T-cell (primary cell): ENCODE measurements around the gene FANCI. TPM values are rescaled to one million over a fixed set of nuclear protein-coding genes. Genes with fewer than 3 reads are reported as not detected.
"Not testable (repeated sequence)": the region's sequence is repeated elsewhere in the genome, so short reads cannot be mapped to it uniquely, and the experiment has no call there.

Experiments
- ATAC-seq, 4 experiments: fragments of 200-7000 bp in 3 of 4; fragments of 150-1000 bp in 1 of 4; cut with Tn5 transposase; replicated peaks in 1 of 4; 1 replicate in 3 of 4; 2 replicates in 1 of 4; pipeline ENCODE4 v1.10.0; 2021; ENCODE audit warnings: moderate library complexity in 3 of 4, mild to moderate bottlenecking in 2 of 4, moderate number of reproducible peaks in 1 of 4
- CTCF ChIA-PET, 2 donors: fragments of 300-600 bp; sonication (Branson Sonifier 250); formaldehyde crosslinking; loops; one replicate each; lab custom pipeline; 2022; ENCODE audit warnings: antibody characterized with exemption in 2 of 2; lab: Charles Lee
- POLR2A ChIA-PET, 2 donors: fragments of 300-600 bp; sonication (Branson Sonifier 250); formaldehyde crosslinking; loops; one replicate each; lab custom pipeline; 2022; ENCODE audit warnings: antibody characterized with exemption in 2 of 2; lab: Charles Lee
- DNase-seq, 35 experiments: peaks; one replicate each; pipeline versions ENCODE4 v3.0.0 to v3.0.0-alpha.2; 2013 to 2023
- H3K27ac ChIP-seq: one replicate; pipeline ENCODE4 v1.5.1; 2013; ENCODE audit warnings: low read length
- H3K27me3 ChIP-seq, 2 experiments: replicated peaks in 1 of 2; 1 replicate in 1 of 2; 2 replicates in 1 of 2; pipeline versions ENCODE4 v1.6.1 to v1.7.0; 2013; ENCODE audit warnings: low read length in 1 of 2, mixed read lengths in 1 of 2; ENCODE audit not compliant: control insufficient read depth in 2 of 2, insufficient read depth in 2 of 2; ENCODE audit errors: extremely low read depth in 1 of 2
- H3K36me3 ChIP-seq, 2 donors: 1 replicate in 1 of 2; 2 replicates in 1 of 2; pipeline versions ENCODE4 v1.6.1 to v1.7.0; 2013; ENCODE audit warnings: low read length in 1 of 2; ENCODE audit not compliant: control insufficient read depth in 2 of 2, insufficient read depth in 1 of 2; ENCODE audit errors: extremely low read depth in 1 of 2
- H3K4me1 ChIP-seq, 2 experiments: 1 replicate in 1 of 2; 2 replicates in 1 of 2; pipeline versions ENCODE4 v1.6.1 to v1.7.0; 2013; ENCODE audit warnings: low read length in 2 of 2, mixed read lengths in 1 of 2; ENCODE audit not compliant: insufficient read depth in 2 of 2, control insufficient read depth in 1 of 2; ENCODE audit errors: extremely low read depth in 1 of 2
- H3K4me3 ChIP-seq, 2 donors: 1 replicate in 1 of 2; 2 replicates in 1 of 2; pipeline versions ENCODE4 v1.5.1 to v1.7.0; 2013; ENCODE audit warnings: mild to moderate bottlenecking in 2 of 2, low read length in 1 of 2, moderate library complexity in 1 of 2; ENCODE audit not compliant: control insufficient read depth in 1 of 2; ENCODE audit errors: extremely low read depth in 1 of 2
- H3K9me3 ChIP-seq: 2 replicates; pipeline ENCODE4 v1.7.0; 2013
- H3K27ac Mint-ChIP-seq, 2 donors: one replicate each; pipeline ENCODE4 v1.8.0; 2020 to 2021; ENCODE audit warnings: mild to moderate bottlenecking in 2 of 2, mixed read lengths in 2 of 2
- H3K27me3 Mint-ChIP-seq, 2 donors: one replicate each; pipeline ENCODE4 v1.8.0; 2021 to 2022; ENCODE audit warnings: mixed read lengths in 2 of 2
- H3K36me3 Mint-ChIP-seq: one replicate; pipeline ENCODE4 v1.8.0; 2021; ENCODE audit warnings: mixed read lengths
- H3K4me1 Mint-ChIP-seq, 3 donors: one replicate each; pipeline ENCODE4 v1.8.0; 2020 to 2022; ENCODE audit warnings: mixed read lengths in 3 of 3, mild to moderate bottlenecking in 1 of 3
- H3K4me3 Mint-ChIP-seq, 3 donors: one replicate each; pipeline ENCODE4 v1.8.0; 2020 to 2022; ENCODE audit warnings: mild to moderate bottlenecking in 3 of 3, mixed read lengths in 3 of 3, moderate library complexity in 3 of 3
- H3K9me3 Mint-ChIP-seq, 3 donors: one replicate each; pipeline ENCODE4 v1.8.0; 2020 to 2022; ENCODE audit warnings: mixed read lengths in 3 of 3
- WGBS: methylation state at CpG from one replicate; pipeline ENCODE4 v1.1.5; 2013; ENCODE audit warnings: missing lambda C conversion rate; ENCODE audit not compliant: insufficient coverage; 5-methylcytosine and 5-hydroxymethylcytosine counted together
- total RNA-seq, 35 experiments: library from RNA in 6 of 35; stranded (reverse) in 6 of 35; fragments of 120-200 nt in 1 of 35; gene quantifications; one replicate each; pipeline versions ENCODE4 v1.2.1 to v1.2.4 and lab custom pipeline; 2013 to 2026

The FANCI gene
- total RNA-seq, 5 donors from 2014 or later (not counting 1 experiment from before 2014, with no cell fraction given) = 9.8 to 14.6 (median 12.4) TPM

- H3K4me1 ChIP-seq = peaks cover 4 to 16% of the 10 kb centered on the region in 2 experiments
Measured at GRCh38 chr15:89247446-89247845, 3.7 kb downstream of the FANCI start.

GRCh38 chr15:89248584-89248983 lies 4.8 kb downstream of the FANCI start:
- Histone ChIP-seq H3K9me3 (no peaks in the 10 kb centered on the region), H3K36me3 (peaks cover 0 to 8% of the 10 kb centered on the region in 2 donors), H3K27ac (no peak overlapping the region), H3K4me3 (no peak overlapping the region), H3K27me3 (no peaks in the 10 kb centered on the region), H3K4me1 (peaks cover 4 to 8% of the 10 kb centered on the region in 2 experiments)
- Mint-ChIP-seq H3K27me3 (no peaks in the 10 kb centered on the region), H3K9me3 (no peaks in the 10 kb centered on the region), H3K27ac (no peak overlapping the region), H3K4me1 (peaks cover 18 to 28% (median 18%) of the 10 kb centered on the region in 3 donors), H3K4me3 (no peak overlapping the region), H3K36me3 (peaks cover 17% of the 10 kb centered on the region)
- DNase-seq (no peak), ATAC-seq (no peak)
- ChIA-PET POLR2A (no interaction called here), CTCF (interaction anchor here in 1 of 2 donors (0.6 kb wide), 1 partner anchor 39 kb away, joined by 4 read pairs; no protein-coding TSS in a partner anchor)
- no CpG with 5 or more reads among the region's 2 CpGs for WGBS

More at GRCh38 chr15:89247446-89247845, 3.7 kb downstream of the FANCI start:
- H3K36me3 Mint-ChIP-seq = peaks cover 17% of the 10 kb centered on the region
- H3K4me3 Mint-ChIP-seq = no peak overlapping the region
- no CpG with 5 or more reads among the region's 2 CpGs for WGBS
- H3K4me1 Mint-ChIP-seq = peaks cover 22 to 35% (median 27%) of the 10 kb centered on the region in 3 donors
- no peak for DNase-seq
- H3K27ac Mint-ChIP-seq = no peak overlapping the region
- no peaks in the 10 kb centered on the region for H3K27me3 ChIP-seq
- ATAC-seq = no peak
- H3K9me3 Mint-ChIP-seq = no peaks in the 10 kb centered on the region
- H3K4me3 ChIP-seq = no peak overlapping the region
- no peaks in the 10 kb centered on the region for H3K27me3 Mint-ChIP-seq
- H3K27ac ChIP-seq = no peak overlapping the region
- POLR2A ChIA-PET = no interaction called here
- peaks cover 0 to 8% of the 10 kb centered on the region in 2 donors for H3K36me3 ChIP-seq
- H3K9me3 ChIP-seq = no peaks in the 10 kb centered on the region
- CTCF ChIA-PET = no interaction called here

- Mint-ChIP-seq H3K4me1 (peaks cover 5 to 13% (median 5%) of the 10 kb centered on the region in 3 donors), H3K36me3 (peaks cover 23% of the 10 kb centered on the region)
- H3K27ac ChIP-seq, H3K4me1 ChIP-seq, CTCF ChIA-PET, H3K36me3 ChIP-seq, POLR2A ChIA-PET, H3K27ac Mint-ChIP-seq, ATAC-seq, H3K4me3 Mint-ChIP-seq, H3K9me3 ChIP-seq, DNase-seq, H3K27me3 ChIP-seq, H3K27me3 Mint-ChIP-seq, H3K9me3 Mint-ChIP-seq, H3K4me3 ChIP-seq: not testable (repeated sequence)
- no CpG with 5 or more reads among the region's 5 CpGs for WGBS
Measured at GRCh38 chr15:89250142-89250541, 6.4 kb downstream of the FANCI start.

GRCh38 chr15:89277281-89277680 lies 33.5 kb downstream of the FANCI start:
- not testable (repeated sequence) for H3K27me3 ChIP-seq, H3K36me3 ChIP-seq, H3K4me3 Mint-ChIP-seq, H3K9me3 Mint-ChIP-seq, H3K27ac Mint-ChIP-seq, H3K4me1 ChIP-seq, H3K4me3 ChIP-seq, H3K27ac ChIP-seq, H3K9me3 ChIP-seq, H3K4me1 Mint-ChIP-seq, H3K27me3 Mint-ChIP-seq, ATAC-seq, DNase-seq
- peaks cover 34% of the 10 kb centered on the region for H3K36me3 Mint-ChIP-seq
- ChIA-PET POLR2A (interaction anchor here in 1 of 2 donors (0.7 kb wide), 1 partner anchor 128 kb away, joined by 9 read pairs; no protein-coding TSS in a partner anchor), CTCF (interaction anchor here in 1 of 2 donors (0.6 kb wide), 1 partner anchor 55 kb away, joined by 3 read pairs; no protein-coding TSS in a partner anchor)
- 100% methylated on average over 1 of the region's 4 CpGs for whole genome bisulfite sequencing

- Mint-ChIP-seq H3K4me3 (no peak overlapping the region), H3K36me3 (peaks cover 34% of the 10 kb centered on the region), H3K4me1 (no peaks in the 10 kb centered on the region), H3K27ac (no peak overlapping the region), H3K27me3 (no peaks in the 10 kb centered on the region), H3K9me3 (no peaks in the 10 kb centered on the region)
- ChIA-PET POLR2A (interaction anchor here in 1 of 2 donors (0.6 kb wide), 1 partner anchor 97 kb away, joined by 3 read pairs; no protein-coding TSS in a partner anchor), CTCF (no interaction called here)
- no peak overlapping the region for H3K27ac ChIP-seq
- H3K36me3 ChIP-seq = peaks cover 0 to 2% of the 10 kb centered on the region in 2 donors
- no CpG with 5 or more reads among the region's 1 CpG for WGBS
- no peaks in the 10 kb centered on the region for H3K4me1 ChIP-seq
- H3K4me3 ChIP-seq = no peak overlapping the region
- no peaks in the 10 kb centered on the region for H3K9me3 ChIP-seq
- H3K27me3 ChIP-seq = no peaks in the 10 kb centered on the region
- DNase-seq (no peak), ATAC-seq (no peak)
Measured at GRCh38 chr15:89278307-89278706, 34.5 kb downstream of the FANCI start.

GRCh38 chr15:89282631-89283030 lies 38.9 kb downstream of the FANCI start:
- CTCF ChIA-PET = no interaction called here

More at GRCh38 chr15:89282631-89283030, 38.9 kb downstream of the FANCI start:
- Histone ChIP-seq H3K4me3 (no peak overlapping the region), H3K9me3 (no peaks in the 10 kb centered on the region), H3K27ac (no peak overlapping the region), H3K36me3 (peaks cover 0 to 3% of the 10 kb centered on the region in 2 donors), H3K4me1 (no peaks in the 10 kb centered on the region), H3K27me3 (no peaks in the 10 kb centered on the region)
- DNase-seq = no peak
- no peaks in the 10 kb centered on the region for H3K4me1 Mint-ChIP-seq
- no peak overlapping the region for H3K4me3 Mint-ChIP-seq
- WGBS = no CpG with 5 or more reads among the region's 4 CpGs
- no peak overlapping the region for H3K27ac Mint-ChIP-seq
- POLR2A ChIA-PET = no interaction called here
- H3K27me3 Mint-ChIP-seq = no peaks in the 10 kb centered on the region
- H3K36me3 Mint-ChIP-seq = peaks cover 45% of the 10 kb centered on the region
- ATAC-seq = no peak
- H3K9me3 Mint-ChIP-seq = peaks cover 0 to 5% (median 4%) of the 10 kb centered on the region in 3 donors
